ENCODE data around the gene XIRP2. TPM values are rescaled to one million over a fixed set of nuclear protein-coding genes. Genes with fewer than 3 reads are reported as not detected.
A peak's percentile ranks its signal among the peaks of the same experiment; 100 is the strongest.

The XIRP2 gene
- total and polyA plus RNA-seq, 2 of the 13 experiments (the other 11 are each of a cell fraction or from before 2014, with no cell fraction given): 0.04 to 0.05 TPM

GRCh38 chr2:167294776-167295140 lies 406.5 kb downstream of the XIRP2 start:
- TF ChIP-seq ZMYM3 (CRISPR knock-in tag; IDR thresholded peaks at IDR 0.05) (no peak), REST (IDR thresholded peaks at IDR 0.05; ENCODE audit: borderline replicate concordance in 1 of 2, low read depth in 1 of 2, low read length in 2 of 2) (peak in 1 of 2 experiments; percentile 81; a peak in 3 of 4 replicates), THAP11 (CRISPR knock-in tag; IDR thresholded peaks at IDR 0.05) (no peak), ZNF496 (CRISPR knock-in tag; IDR thresholded peaks at IDR 0.05; ENCODE audit: insufficient replicate concordance) (no peak)
- in situ Hi-C loops (cut with HindIII; ENCODE audit: extremely low pct_ligation_motif_present, low pct_unique_long_range_greater_than_20kb) (no loop called here), intact Hi-C loops (cut with micrococcal nuclease; ENCODE audit: unreplicated experiment) (no loop called here)
- FAIRE-seq (no peak), ATAC-seq (no peak), DNase-seq (ENCODE audit: low spot score) (no peak)
- ChIA-PET CTCF (ENCODE audit: low intra/inter-chr PET ratio, low total read pairs) (no interaction called here), POLR2A (no interaction called here)
- no peaks in the 10 kb centered on the region for H3K9me3 ChIP-seq (ENCODE audit: low read length)
- H3K9ac ChIP-seq (ENCODE audit: insufficient read depth, low read depth, low read length): no peak overlapping the region
- H3K4me3 ChIP-seq (replicated peaks in 1 of 3; ENCODE audit: insufficient read depth in 1 of 3, low read depth in 2 of 3, low read length in 3 of 3): no peak overlapping the region
- no peaks in the 10 kb centered on the region for H4K20me1 ChIP-seq (ENCODE audit: insufficient read depth, low read length)
- peaks cover 13% of the 10 kb centered on the region for H3K4me1 ChIP-seq (ENCODE audit: insufficient read depth, low read length)
- peak overlapping the region; percentile 5; the same call in 1 of the 2 replicates for H3K4me2 ChIP-seq (ENCODE audit: low read depth, low read length)
- WGBS (ENCODE audit: low lambda C conversion rate): 21% methylated on average over 5 of the region's 5 CpGs
- no peaks in the 10 kb centered on the region for H3K79me2 ChIP-seq (ENCODE audit: insufficient read depth, low read length)
- no TSS peak for BruUV-seq (replicated peaks)
- no peaks in the 10 kb centered on the region for H3K36me3 ChIP-seq (replicated peaks in 1 of 2; ENCODE audit: control insufficient read depth in 1 of 2, insufficient read depth in 2 of 2, low read length in 2 of 2)
- H3K27me3 ChIP-seq (ENCODE audit: control insufficient read depth in 1 of 2, insufficient read depth in 2 of 2, low read length in 2 of 2): peaks cover 3 to 25% of the 10 kb centered on the region in 2 experiments; a peak in 4 of 5 replicates
- H2AFZ ChIP-seq (ENCODE audit: low read length): no peak overlapping the region
- no peak overlapping the region for H3K27ac ChIP-seq (ENCODE audit: extremely low read length, insufficient read depth, low read length)

DNA sequence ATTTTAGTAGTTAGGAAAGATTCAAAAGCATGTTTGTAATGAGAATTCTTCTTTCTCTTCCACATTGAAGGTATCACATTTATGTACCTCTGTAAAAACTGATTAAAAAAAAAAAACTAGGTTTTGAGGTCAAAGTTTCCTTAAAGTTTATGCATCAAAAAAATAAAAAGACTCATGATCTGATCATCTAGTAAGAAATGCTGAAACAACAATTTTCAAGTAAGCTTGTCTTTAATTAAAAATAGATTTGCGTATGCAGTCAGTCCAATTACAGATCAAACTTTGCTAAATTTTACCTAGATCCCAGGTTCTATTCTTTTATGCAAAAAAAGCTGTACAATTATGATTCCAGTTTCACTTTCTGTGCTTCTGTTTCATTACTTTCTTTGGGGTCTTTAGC lies 409.0 kb downstream of the XIRP2 start:
- Histone ChIP-seq H3K4me3 (replicated peaks in 1 of 3; ENCODE audit: insufficient read depth in 1 of 3, low read depth in 2 of 3, low read length in 3 of 3) (no peak overlapping the region), H3K27ac (ENCODE audit: extremely low read length, insufficient read depth, low read length) (no peak overlapping the region), H3K36me3 (replicated peaks in 1 of 2; ENCODE audit: control insufficient read depth in 1 of 2, insufficient read depth in 2 of 2, low read length in 2 of 2) (no peaks in the 10 kb centered on the region), H3K79me2 (ENCODE audit: insufficient read depth, low read length) (no peaks in the 10 kb centered on the region), H3K4me2 (ENCODE audit: low read depth, low read length) (no peak overlapping the region), H3K27me3 (ENCODE audit: control insufficient read depth in 1 of 2, insufficient read depth in 2 of 2, low read length in 2 of 2) (peaks cover 3 to 17% of the 10 kb centered on the region in 2 experiments; a peak in 4 of 5 replicates), H3K9ac (ENCODE audit: insufficient read depth, low read depth, low read length) (no peak overlapping the region), H3K4me1 (ENCODE audit: insufficient read depth, low read length) (peaks cover 10% of the 10 kb centered on the region), H4K20me1 (ENCODE audit: insufficient read depth, low read length) (no peaks in the 10 kb centered on the region), H2AFZ (ENCODE audit: low read length) (no peak overlapping the region), H3K9me3 (ENCODE audit: low read length) (no peaks in the 10 kb centered on the region)
- FAIRE-seq: no peak
- in situ Hi-C loops (cut with HindIII; ENCODE audit: extremely low pct_ligation_motif_present, low pct_unique_long_range_greater_than_20kb) (no loop called here), intact Hi-C loops (cut with micrococcal nuclease; ENCODE audit: unreplicated experiment) (no loop called here)
- TF ChIP-seq FLYWCH1 (CRISPR knock-in tag; IDR thresholded peaks at IDR 0.05): no peak
- no peak for TF ChIP-seq FOXK1 (CRISPR knock-in tag; IDR thresholded peaks at IDR 0.05; ENCODE audit: borderline replicate concordance, low read depth)
- no peak for TF ChIP-seq POGZ (CRISPR knock-in tag; IDR thresholded peaks at IDR 0.05)
- TF ChIP-seq ISX (CRISPR knock-in tag; conservative IDR thresholded peaks at IDR 0.05): no peak
- TF ChIP-seq SP2 (CRISPR knock-in tag; IDR thresholded peaks at IDR 0.05): no peak
- TF ChIP-seq MAFK (conservative IDR thresholded peaks at IDR 0.05 in 1 of 2, IDR thresholded peaks at IDR 0.05 in 1 of 2; ENCODE audit: low read length in 2 of 2): peak; percentile 73 to 83
- TF ChIP-seq, protein P1, sequence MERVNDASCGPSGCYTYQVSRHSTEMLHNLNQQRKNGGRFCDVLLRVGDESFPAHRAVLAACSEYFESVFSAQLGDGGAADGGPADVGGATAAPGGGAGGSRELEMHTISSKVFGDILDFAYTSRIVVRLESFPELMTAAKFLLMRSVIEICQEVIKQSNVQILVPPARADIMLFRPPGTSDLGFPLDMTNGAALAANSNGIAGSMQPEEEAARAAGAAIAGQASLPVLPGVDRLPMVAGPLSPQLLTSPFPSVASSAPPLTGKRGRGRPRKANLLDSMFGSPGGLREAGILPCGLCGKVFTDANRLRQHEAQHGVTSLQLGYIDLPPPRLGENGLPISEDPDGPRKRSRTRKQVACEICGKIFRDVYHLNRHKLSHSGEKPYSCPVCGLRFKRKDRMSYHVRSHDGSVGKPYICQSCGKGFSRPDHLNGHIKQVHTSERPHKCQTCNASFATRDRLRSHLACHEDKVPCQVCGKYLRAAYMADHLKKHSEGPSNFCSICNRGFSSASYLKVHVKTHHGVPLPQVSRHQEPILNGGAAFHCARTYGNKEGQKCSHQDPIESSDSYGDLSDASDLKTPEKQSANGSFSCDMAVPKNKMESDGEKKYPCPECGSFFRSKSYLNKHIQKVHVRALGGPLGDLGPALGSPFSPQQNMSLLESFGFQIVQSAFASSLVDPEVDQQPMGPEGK (CRISPR knock-in tag; IDR thresholded peaks at IDR 0.05): no peak
- peak; percentile 54; the same call in 1 of the 2 replicates for TF ChIP-seq MAFF (IDR thresholded peaks at IDR 0.05; ENCODE audit: low read depth, low read length)
- 53% methylated on average over 1 of the region's 1 CpG for WGBS (ENCODE audit: low lambda C conversion rate)
- ATAC-seq: no peak
- BruUV-seq (replicated peaks): no TSS peak
- ChIA-PET CTCF (ENCODE audit: low intra/inter-chr PET ratio, low total read pairs) (no interaction called here), POLR2A (no interaction called here)
- DNase-seq (ENCODE audit: low spot score): no peak
